ENCODE data around the gene UGDH. TPM values are rescaled to one million over a fixed set of nuclear protein-coding genes. Genes with fewer than 3 reads are reported as not detected.

Gene UGDH
- 159 and 323 TPM in 2 replicates for total RNA-seq

DNA sequence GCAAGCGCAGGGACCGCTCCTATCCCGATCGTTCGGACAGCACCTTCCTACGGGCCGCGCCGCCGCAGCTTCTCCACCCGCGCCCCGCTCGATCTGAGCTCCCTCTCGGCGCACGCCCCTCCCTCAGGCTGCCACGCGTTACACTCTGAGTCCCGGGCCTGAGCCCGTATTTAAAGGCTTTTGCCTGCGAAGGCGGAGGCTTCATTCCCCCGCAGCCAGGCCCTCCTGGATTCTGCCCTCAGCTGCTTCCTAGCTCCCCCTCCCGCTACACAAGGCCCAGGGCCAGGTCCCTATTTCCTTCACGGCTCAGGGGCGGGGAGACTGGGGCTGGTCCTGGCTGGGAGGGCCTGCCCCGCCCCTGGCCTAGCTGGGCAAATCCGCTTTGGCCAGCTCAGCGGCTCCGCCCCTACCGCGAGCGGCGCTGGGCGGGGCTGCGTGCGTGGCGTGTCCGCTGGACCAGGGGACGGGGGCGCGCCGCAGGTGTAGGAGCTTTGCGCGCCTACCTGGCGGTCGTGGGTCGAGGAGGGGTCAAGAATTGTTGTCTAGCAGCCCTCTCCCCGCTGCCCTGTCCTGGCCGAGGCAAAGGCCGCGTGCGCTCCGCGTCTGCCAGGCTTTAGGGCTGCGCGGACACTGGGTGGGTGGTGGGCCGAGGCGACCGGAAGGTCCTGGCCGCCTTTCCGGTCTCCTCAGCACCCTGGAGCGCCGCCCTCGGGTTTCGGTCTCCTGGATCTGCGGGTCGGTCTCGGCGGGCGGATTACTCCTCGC, at the start of gene UGDH:
Gene UGDH (minus strand): TSS at position 144 of the 765 bp plus-strand sequence. CDS start 5,927 bp downstream, outside the sequence.

DNA sequence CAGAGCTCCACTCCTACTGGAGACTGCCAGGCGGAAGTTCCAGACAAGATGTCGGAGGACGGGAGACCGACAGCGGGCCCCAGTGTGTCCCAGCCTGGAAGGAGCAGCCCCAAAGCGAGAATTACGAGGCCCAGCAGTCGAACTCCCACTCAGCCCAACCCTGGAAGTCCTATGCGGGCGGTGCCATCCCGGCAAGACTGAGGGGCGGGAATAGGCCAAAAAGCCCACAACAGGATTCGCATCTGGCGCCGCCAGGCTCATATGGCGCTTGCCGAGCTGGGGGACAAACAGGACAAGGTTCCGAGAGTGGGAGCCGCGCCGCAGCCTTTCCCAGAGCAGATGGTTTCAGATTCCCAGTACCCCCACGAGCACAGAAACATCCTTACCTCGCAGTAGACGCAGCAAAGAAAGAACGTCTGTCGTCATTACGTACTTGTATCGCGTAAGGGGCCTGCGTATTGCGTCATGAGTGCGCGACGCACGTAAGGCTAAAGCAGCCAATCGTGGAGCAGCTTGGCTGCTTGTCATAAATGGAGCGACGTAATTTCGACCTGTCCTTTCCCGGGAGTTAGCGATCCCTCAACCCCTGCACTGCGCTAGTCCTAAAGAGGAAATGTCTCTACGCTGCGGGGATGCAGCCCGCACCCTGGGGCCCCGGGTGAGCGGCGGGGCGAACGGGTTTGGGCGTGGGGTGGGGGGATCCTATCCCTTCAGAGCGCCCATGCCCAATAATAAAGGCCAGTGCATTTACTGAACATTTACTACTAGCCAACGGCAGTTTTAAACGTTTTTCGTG, 68.5 kb downstream of the UGDH start, which contains the start of the genes LIAS and RPL9:
Gene LIAS (plus strand): TSS at position 552 of the 796 bp plus-strand sequence. CDS start 62 bp downstream, at position 614.
Gene RPL9 (minus strand): TSS at position 418 of the 796 bp plus-strand sequence. CDS start 483 bp downstream, outside the sequence.

Other genes starting within 250 kb of the UGDH start
- gene RFC1, start 161.1 kb downstream of the UGDH start, total RNA-seq = 35.7 and 65.9 TPM in 2 replicates
- 0.15 TPM in 1 of 2 replicates, not detected in the other for gene KLB, start 120.5 kb downstream of the UGDH start, total RNA-seq
- 1,206 and 2,851 TPM in 2 replicates for gene RPL9, start 68.5 kb downstream of the UGDH start, total RNA-seq
- 6.1 and 9.9 TPM in 2 replicates for gene LIAS, start 68.4 kb downstream of the UGDH start, total RNA-seq
- 34.9 and 47.4 TPM in 2 replicates for gene SMIM14, start 111.4 kb upstream of the UGDH start, total RNA-seq
- 10.6 and 16.3 TPM in 2 replicates for gene UBE2K, start 170.7 kb upstream of the UGDH start, total RNA-seq

Data from smooth muscle cell of trachea (primary cell).